Keratinocyte (primary cell): ENCODE data around the gene DARS2. TPM values are rescaled to one million over a fixed set of nuclear protein-coding genes. Genes with fewer than 3 reads are reported as not detected.

Experiments
- DNase-seq: peaks from one replicate; pipeline ENCODE4 v3.0.0-alpha.2; 2011; ENCODE audit warnings: low read depth, missing footprints, low spot score
- FAIRE-seq: peaks from 2 replicates; lab custom pipeline; 2011; peaks lifted over from hg19 to GRCh38; lab: Jason Lieb, UNC
- H2AFZ ChIP-seq: 2 replicates; pipeline ENCODE4 v1.6.0; 2012; ENCODE audit warnings: low read length, control low read depth, inconsistent platforms; ENCODE audit not compliant: control insufficient read depth
- H3K27ac ChIP-seq: 2 replicates; pipeline ENCODE4 v1.5.1; 2011; ENCODE audit warnings: low read length; ENCODE audit not compliant: control insufficient read depth, insufficient read depth
- H3K27me3 ChIP-seq: 3 replicates; pipeline ENCODE4 v1.6.0; 2011; ENCODE audit warnings: low read length; ENCODE audit not compliant: control insufficient read depth, insufficient read depth; ENCODE audit errors: extremely low read depth
- H3K36me3 ChIP-seq, 2 experiments: 2 replicates in 1 of 2; 3 replicates in 1 of 2; pipeline ENCODE4 v1.5.1; 2011; ENCODE audit warnings: low read length in 2 of 2, mild to moderate bottlenecking in 1 of 2; ENCODE audit not compliant: control insufficient read depth in 2 of 2, insufficient read depth in 2 of 2; ENCODE audit errors: extremely low read depth in 1 of 2
- H3K4me1 ChIP-seq: 3 replicates; pipeline ENCODE4 v1.5.1; 2011; ENCODE audit warnings: low read length; ENCODE audit not compliant: control insufficient read depth, insufficient read depth; ENCODE audit errors: extremely low read depth
- H3K4me2 ChIP-seq: 3 replicates; pipeline ENCODE4 v1.6.0; 2011; ENCODE audit warnings: low read depth, low read length; ENCODE audit not compliant: control insufficient read depth, insufficient read depth; ENCODE audit errors: extremely low read depth
- H3K4me3 ChIP-seq, 3 experiments: fragments of 200-600 bp in 1 of 3; sonication (generic) in 1 of 3; 2 replicates in 2 of 3; 3 replicates in 1 of 3; pipeline ENCODE4 v1.5.1; 2011 to 2016; ENCODE audit warnings: low read length in 3 of 3, mild to moderate bottlenecking in 3 of 3, control low read depth in 2 of 3, inconsistent platforms in 1 of 3, low read depth in 1 of 3, mixed read lengths in 1 of 3, mixed run types in 1 of 3, moderate library complexity in 1 of 3; ENCODE audit not compliant: control insufficient read depth in 2 of 3, insufficient read depth in 2 of 3; ENCODE audit errors: extremely low read depth in 1 of 3
- H3K79me2 ChIP-seq: 2 replicates; pipeline ENCODE4 v1.6.0; 2012; ENCODE audit warnings: low read length; ENCODE audit not compliant: control insufficient read depth, insufficient read depth
- H3K9ac ChIP-seq: 3 replicates; pipeline ENCODE4 v1.6.0; 2011; ENCODE audit warnings: low read length; ENCODE audit not compliant: control insufficient read depth, insufficient read depth; ENCODE audit errors: extremely low read depth
- H3K9me1 ChIP-seq: 3 replicates; pipeline ENCODE4 v1.6.0; 2011; ENCODE audit warnings: low read length; ENCODE audit not compliant: control insufficient read depth, insufficient read depth; ENCODE audit errors: extremely low read depth
- H3K9me3 ChIP-seq: 2 replicates; pipeline ENCODE4 v1.5.1; 2012; ENCODE audit warnings: low read depth, low read length; ENCODE audit not compliant: control insufficient read depth
- H4K20me1 ChIP-seq: 3 replicates; pipeline ENCODE4 v1.6.0; 2011; ENCODE audit warnings: low read length; ENCODE audit not compliant: control insufficient read depth, insufficient read depth; ENCODE audit errors: extremely low read depth
- CTCF ChIP-seq, 3 experiments: IDR thresholded peaks in 1 of 3; conservative IDR thresholded peaks in 1 of 3; optimal IDR thresholded peaks in 1 of 3; 2 replicates in 2 of 3; 3 replicates in 1 of 3; pipeline versions ENCODE3 to v1.5.1; 2011; ENCODE audit warnings: low read length in 3 of 3, mild to moderate bottlenecking in 3 of 3, moderate library complexity in 2 of 3, control low read depth in 1 of 3, inconsistent platforms in 1 of 3; ENCODE audit not compliant: insufficient read depth in 2 of 3; ENCODE audit errors: extremely low read depth in 1 of 3
- EZH2 ChIP-seq: IDR thresholded peaks from one replicate; pipeline ENCODE4 v1.6.1; 2012; ENCODE audit warnings: inconsistent platforms, mild to moderate bottlenecking, low read length, moderate library complexity
- dilution Hi-C: fragments of 300-500 bp; cut with MboI; formaldehyde crosslinking; loops from one replicate; pipeline ENCODE4 v1.7.0; 2020; ENCODE audit warnings: low sequenced_read_pairs; ENCODE audit not compliant: extremely low pct_ligation_motif_present
- polyA plus RNA-seq, 5 experiments: library from polyadenylated mRNA; depleted of rRNA in 3 of 5; stranded (reverse) in 3 of 5; stranded (forward) in 1 of 5; unstranded in 1 of 5; fragments of >200 nt; gene quantifications; 1 replicate in 1 of 5; 2 replicates in 3 of 5; 3 replicates in 1 of 5; pipeline versions ENCODE4 v1.2.1 to v1.2.3, GENCODE V29; 2011 to 2012; ENCODE audit warnings: missing spikeins in 2 of 5, low read depth in 1 of 5, low replicate concordance in 1 of 5

DARS2 gene
- polyA plus RNA-seq, 1 donor (not counting 4 experiments of a cell fraction or from before 2014, with no cell fraction given), result 36.4 TPM

- DNase-seq, result no peak
- no peak overlapping the region for H2AFZ ChIP-seq
- H3K27ac ChIP-seq, result no peak overlapping the region
- no peaks in the 10 kb centered on the region for H3K9me1 ChIP-seq
- no peaks in the 10 kb centered on the region for H3K9me3 ChIP-seq
- TF ChIP-seq EZH2, result no peak
- TF ChIP-seq CTCF (optimal IDR thresholded peaks at IDR 0.05 in 1 of 3, IDR thresholded peaks at IDR 0.05 in 1 of 3, conservative IDR thresholded peaks at IDR 0.05 in 1 of 3; ENCODE audit: extremely low read depth in 1 of 3, insufficient read depth in 2 of 3, low read length in 3 of 3), result no peak
- H3K4me3 ChIP-seq, result no peak overlapping the region
- dilution Hi-C loops, result no loop called here
- no peak overlapping the region for H3K4me2 ChIP-seq
- H3K36me3 ChIP-seq, result peaks cover 3 to 10% of the 10 kb centered on the region in 2 experiments
- no peaks in the 10 kb centered on the region for H3K27me3 ChIP-seq
- H3K4me1 ChIP-seq, result peaks cover 2% of the 10 kb centered on the region
- FAIRE-seq, result no peak
- no peak overlapping the region for H3K9ac ChIP-seq
- H4K20me1 ChIP-seq, result no peaks in the 10 kb centered on the region
- H3K79me2 ChIP-seq, result no peaks in the 10 kb centered on the region
Measured at GRCh38 chr1:173888749-173889148, 64.3 kb downstream of the DARS2 start.

- Histone ChIP-seq H3K4me1 (peaks cover 8% of the 10 kb centered on the region), H3K9me3 (no peaks in the 10 kb centered on the region), H3K36me3 (peaks cover 3 to 10% of the 10 kb centered on the region in 2 experiments), H4K20me1 (no peaks in the 10 kb centered on the region), H3K27ac (no peak overlapping the region), H3K27me3 (no peaks in the 10 kb centered on the region), H3K9ac (no peak overlapping the region), H2AFZ (no peak overlapping the region), H3K9me1 (no peaks in the 10 kb centered on the region), H3K4me2 (no peak overlapping the region), H3K79me2 (no peaks in the 10 kb centered on the region), H3K4me3 (no peak overlapping the region)
- FAIRE-seq (no peak), DNase-seq (no peak)
- dilution Hi-C loops, result no loop called here
- TF ChIP-seq EZH2 (no peak), CTCF (optimal IDR thresholded peaks at IDR 0.05 in 1 of 3, IDR thresholded peaks at IDR 0.05 in 1 of 3, conservative IDR thresholded peaks at IDR 0.05 in 1 of 3; ENCODE audit: extremely low read depth in 1 of 3, insufficient read depth in 2 of 3, low read length in 3 of 3) (no peak)
Measured at GRCh38 chr1:173889885-173890284, 65.4 kb downstream of the DARS2 start.
